Measurements from ENCODE around the gene EIF3L.

EIF3L gene

DNA sequence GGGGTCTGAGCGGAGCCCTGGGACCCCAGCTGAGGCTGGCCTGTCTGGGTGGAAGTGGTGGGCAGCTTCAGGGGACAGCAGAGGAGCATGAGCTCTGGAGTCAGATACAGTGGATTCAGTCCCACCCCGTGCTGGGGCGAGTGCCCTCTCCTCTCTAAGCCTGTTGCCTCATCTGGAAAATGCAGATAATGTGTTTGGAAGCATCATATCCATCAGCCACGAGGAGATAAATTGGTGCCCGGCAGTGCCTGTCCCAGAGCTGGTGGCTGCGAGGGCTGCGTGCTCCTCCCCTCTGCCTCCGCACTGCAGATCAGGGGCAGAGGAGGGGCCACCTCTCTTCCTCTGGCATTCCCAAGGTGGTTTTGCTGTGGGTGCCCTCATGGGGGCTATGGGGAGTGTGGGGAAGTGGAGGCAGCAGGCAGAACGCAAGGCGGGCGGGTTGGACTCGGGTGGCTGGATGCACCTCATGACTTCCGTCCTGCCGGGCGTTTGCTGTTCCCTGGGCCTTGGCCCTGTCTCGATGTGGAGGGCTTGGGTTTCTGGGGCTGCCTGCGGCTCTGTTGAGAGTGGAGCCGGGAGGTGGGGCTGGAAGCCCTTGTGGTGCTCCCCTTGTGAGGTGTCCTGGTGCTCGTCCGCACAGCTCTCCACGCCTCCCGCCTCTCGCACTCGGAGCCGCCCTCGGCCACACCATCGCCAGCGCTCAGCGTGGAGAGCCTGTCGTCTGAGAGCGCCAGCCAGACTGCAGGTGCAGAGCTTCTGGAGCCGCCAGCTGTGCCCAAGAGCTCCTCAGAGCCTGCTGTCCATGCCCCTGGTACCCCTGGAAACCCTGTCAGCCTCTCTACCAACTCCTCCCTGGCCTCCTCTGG is 77.8 kb downstream of the EIF3L start:
- DNase-seq (no peak), ATAC-seq (no peak)

DNA sequence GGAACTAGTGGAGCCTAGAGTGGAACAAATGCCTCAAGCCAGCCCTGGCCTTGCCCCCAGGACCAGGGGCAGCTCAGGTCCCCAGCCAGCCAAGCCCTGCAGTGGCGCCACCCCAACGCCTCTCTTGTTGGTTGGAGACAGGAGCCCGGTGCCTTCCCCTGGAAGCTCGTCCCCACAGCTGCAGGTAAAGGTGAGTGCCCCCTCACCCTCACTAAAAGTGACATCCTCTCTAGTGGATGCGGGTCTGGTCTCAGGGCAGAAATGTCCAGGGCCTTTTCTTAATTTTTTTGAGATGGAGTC is 78.4 kb downstream of the EIF3L start:
- no peak for ATAC-seq
- no peak for DNase-seq

DNA sequence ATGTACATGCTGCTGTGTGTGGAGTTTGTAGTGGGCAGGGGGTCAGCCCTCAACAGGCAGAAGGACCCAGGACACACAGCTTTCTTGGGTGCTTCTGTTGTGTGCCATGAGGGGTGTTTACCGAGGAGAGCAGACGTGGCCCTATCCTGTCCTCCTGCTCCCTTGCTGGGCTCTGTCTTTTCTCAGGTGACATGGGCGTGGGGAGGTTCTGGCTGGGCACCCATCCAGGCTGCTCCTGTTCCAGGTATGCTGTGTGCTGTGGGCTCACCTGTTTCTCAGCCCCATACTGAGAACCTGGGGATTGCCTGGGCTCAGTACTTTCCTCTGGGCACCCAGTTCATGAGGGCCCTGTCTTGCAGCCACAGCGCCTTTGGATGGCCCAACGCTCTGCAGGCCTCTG is 80.2 kb downstream of the EIF3L start:
- ATAC-seq (no peak), DNase-seq (no peak)

DNA sequence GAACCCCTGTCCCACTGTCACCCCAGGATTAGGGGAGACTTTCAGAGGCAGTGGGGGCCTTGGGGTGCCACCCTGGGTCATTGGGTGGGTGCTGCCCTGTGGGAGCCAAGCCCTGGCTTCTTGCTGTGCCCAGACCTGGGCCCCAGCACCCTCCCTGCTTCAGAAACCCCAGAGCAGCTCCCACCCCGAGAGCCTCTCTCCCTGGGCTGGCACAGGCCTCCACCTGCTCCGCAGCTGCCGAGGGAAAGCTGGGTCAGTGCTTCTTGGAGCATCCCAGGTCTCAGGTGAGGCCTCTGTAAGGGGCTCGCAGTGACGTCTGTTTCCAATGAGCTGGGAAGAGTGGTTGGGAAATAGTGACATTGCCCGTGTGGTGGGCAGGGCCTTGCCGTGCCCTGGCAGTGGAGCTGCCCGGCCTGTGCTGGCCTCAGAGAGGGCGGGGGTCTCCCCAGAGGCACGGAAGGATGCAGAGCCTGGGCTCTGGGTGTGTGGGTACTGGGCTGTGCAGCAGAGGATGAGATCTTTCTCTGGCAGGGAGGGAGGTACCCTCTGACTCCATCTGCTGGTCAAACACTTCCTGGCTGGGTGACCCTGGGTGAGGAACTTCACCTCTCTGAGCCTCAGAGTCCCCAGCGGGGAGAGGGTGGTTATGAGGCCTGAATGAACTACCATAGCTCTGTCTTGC is 81.2 kb downstream of the EIF3L start:
- no peak for ATAC-seq
- DNase-seq: no peak

DNA sequence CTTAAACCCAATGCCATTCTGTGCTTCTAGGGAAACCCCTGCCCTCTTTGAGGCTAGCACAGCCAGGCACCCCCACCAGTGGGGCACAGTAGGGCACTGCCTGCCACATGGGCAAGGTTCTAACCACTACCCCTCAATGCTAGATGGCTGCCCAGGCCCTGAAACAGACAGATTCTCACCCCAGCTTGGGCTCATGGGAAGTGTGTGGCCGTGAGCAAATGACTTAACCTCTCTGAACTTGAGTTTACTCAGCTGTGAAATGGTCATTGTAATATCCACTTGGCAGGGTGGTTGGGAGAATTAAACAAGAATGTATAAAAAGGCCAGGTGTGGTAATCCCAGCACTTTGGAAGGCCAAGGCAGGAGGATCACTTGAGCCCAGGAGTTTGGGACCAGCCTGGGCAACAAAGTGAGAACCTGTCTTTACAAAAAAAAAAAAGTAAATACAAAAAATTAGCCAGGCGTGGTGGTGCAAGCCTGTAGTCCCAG is 81.8 kb downstream of the EIF3L start:
- DNase-seq: no peak
- ATAC-seq: no peak

DNA sequence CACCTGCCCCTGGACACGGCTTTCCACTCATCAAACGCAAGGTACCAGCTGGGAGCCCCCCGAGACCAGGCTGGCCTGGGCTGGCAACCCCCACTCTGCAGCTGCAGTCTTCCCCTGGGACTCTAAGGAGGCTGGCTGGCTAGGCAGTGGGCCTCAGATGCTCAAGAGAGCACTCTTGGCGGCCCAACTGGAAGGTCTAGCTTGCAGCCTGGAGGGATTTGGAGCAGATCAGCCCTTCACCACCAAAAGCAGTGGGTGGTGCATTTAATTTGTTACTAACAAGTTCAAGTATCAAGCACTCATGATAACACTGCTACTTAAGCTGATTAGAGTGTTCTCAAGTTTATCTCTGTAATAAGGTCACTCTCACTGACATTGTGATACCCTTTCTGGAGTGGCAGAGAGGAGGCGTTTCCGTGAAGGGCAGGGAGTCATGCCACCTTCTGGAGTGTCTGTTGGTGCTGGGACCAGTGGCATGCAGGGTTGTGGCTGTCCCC is 82.7 kb downstream of the EIF3L start:
- no peak for ATAC-seq
- no peak for DNase-seq

DNA sequence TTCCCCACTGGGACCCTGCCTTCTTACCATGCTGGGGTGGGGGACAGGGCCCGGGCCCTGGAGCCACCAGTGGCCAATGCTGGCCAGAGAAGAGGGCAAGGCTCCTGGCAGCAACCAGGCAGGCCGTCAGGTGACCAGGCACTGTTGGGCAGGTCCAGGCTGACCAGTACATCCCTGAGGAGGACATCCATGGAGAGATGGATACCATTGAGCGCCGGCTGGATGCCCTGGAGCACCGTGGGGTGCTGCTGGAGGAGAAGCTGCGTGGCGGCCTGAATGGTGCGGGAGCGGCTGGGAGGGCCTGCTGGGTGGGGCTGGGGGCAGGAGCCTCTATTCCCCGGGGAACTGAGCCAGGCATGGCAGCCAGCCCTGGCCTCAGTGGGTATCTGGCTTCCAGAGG is 83.2 kb downstream of the EIF3L start:
- ATAC-seq: no peak
- DNase-seq: no peak

DNA sequence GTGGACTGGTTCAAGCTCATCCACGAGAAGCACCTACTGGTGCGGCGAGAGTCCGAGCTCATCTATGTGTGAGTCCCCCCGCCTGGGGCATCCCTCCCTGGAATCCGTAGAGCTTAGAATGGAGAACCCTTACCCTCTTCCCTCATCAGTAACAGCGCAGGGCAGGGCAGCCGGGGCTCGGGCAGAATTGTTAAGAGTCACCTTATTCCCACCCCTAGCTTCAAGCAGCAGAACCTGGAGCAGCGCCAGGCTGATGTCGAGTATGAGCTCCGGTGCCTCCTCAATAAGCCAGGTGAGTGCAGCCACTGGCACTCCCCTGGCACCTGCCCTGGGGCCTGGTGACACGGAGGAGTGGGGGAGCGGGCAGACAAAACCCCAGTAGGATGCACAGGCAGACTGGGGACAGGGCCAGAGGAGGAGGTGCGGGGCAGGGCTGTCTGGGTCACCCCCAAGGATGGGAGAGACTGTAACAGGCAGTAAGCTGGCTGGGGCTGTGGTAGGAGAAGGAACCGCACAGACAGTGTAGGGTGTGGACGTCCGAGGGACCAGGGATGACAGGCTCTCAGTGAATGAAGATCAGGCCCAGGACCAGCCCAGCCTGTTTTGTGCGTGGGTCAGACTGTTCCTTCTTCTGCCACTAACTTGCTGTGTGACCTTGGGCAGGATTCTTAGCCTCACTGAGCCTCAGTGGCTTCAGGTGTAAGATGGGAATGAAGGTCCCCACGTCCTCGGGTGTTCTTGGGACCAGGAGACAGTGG is 83.8 kb downstream of the EIF3L start:
- no peak for ATAC-seq

DNA sequence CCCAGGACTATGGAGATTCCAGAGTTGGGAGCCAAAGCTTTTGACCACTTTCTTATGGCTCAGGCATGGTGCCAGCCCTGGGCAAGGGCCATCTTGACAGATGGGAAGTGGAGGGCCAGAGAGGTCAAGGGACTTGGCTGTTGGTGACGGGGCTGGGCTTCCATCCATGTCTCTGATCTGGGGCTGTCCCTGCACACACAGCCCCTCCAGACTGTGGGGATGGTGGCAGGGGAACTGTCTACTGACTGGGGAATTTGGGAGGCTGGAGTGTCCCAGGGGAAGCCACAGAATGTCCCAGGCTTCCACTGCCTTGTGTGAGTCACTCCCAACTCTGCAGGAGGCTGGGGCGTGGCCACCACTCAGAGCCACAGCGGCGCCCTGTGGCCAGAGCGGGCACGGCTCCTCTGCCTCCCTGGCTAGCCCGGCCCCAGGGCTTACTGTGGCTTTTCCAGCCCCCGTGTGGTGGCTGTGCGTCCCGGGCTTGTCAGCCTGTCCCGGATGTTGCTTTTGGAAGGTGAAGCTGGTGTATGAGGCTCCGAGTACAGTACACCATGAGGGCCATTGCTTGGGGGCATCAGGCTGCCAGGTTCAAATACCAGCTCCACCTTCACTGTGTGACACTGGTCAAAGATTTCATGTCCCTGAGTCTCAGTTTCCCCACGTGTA is 84.6 kb downstream of the EIF3L start:
- DNase-seq: peak; percentile 92
- peak; percentile 97 for ATAC-seq

More for the DNA sequence above, 83.8 kb downstream of the EIF3L start:
- no peak for DNase-seq

Measured in stimulated activated naive CD8-positive, alpha-beta T cell treated with anti-CD3 and anti-CD28 coated beads, Interleukin-15, Interleukin-2, amounts not matched to agents 100 U/mL and 50 U/mL, for 24 hours (primary cell).